IMR-90 (cell line): Measurements from ENCODE around the gene SNAP25.

Experiments used
- CEBPB ChIP-seq: IDR thresholded peaks from 2 replicates; pipeline ENCODE4 v1.6.1; 2012; ENCODE audit warnings: low read depth, low read length, improper control_type of control experiment
- MAFK ChIP-seq: IDR thresholded peaks from 2 replicates; pipeline ENCODE4 v1.6.1; 2012; ENCODE audit warnings: low read depth, low read length, improper control_type of control experiment
- MAZ ChIP-seq: IDR thresholded peaks from 2 replicates; pipeline ENCODE4 v1.6.1; 2012; ENCODE audit warnings: low read depth, mild to moderate bottlenecking, low read length, improper control_type of control experiment, moderate library complexity, borderline replicate concordance
- POLR2A ChIP-seq: IDR thresholded peaks from 2 replicates; pipeline ENCODE4 v1.6.1; 2012; ENCODE audit warnings: mild to moderate bottlenecking, low read depth, low read length
- RAD21 ChIP-seq: IDR thresholded peaks from 2 replicates; pipeline ENCODE4 v1.6.1; 2012; ENCODE audit warnings: low read length, improper control_type of control experiment
- TF ChIP-seq, protein P1 (sequence below): conservative IDR thresholded peaks from 2 replicates; pipeline ENCODE4 v1.5.1; 2012; ENCODE audit warnings: mild to moderate bottlenecking, low read depth, low read length, improper control_type of control experiment
- TF ChIP-seq, protein P2 (sequence below): fragments of 150-350 bp; IDR thresholded peaks from 2 replicates; pipeline ENCODE4 v1.6.1; 2016; ENCODE audit warnings: low read depth, mild to moderate bottlenecking, low read length, moderate library complexity, borderline replicate concordance

- TF ChIP-seq, protein P1, sequence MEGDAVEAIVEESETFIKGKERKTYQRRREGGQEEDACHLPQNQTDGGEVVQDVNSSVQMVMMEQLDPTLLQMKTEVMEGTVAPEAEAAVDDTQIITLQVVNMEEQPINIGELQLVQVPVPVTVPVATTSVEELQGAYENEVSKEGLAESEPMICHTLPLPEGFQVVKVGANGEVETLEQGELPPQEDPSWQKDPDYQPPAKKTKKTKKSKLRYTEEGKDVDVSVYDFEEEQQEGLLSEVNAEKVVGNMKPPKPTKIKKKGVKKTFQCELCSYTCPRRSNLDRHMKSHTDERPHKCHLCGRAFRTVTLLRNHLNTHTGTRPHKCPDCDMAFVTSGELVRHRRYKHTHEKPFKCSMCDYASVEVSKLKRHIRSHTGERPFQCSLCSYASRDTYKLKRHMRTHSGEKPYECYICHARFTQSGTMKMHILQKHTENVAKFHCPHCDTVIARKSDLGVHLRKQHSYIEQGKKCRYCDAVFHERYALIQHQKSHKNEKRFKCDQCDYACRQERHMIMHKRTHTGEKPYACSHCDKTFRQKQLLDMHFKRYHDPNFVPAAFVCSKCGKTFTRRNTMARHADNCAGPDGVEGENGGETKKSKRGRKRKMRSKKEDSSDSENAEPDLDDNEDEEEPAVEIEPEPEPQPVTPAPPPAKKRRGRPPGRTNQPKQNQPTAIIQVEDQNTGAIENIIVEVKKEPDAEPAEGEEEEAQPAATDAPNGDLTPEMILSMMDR: no peak
- TF ChIP-seq, protein P2, sequence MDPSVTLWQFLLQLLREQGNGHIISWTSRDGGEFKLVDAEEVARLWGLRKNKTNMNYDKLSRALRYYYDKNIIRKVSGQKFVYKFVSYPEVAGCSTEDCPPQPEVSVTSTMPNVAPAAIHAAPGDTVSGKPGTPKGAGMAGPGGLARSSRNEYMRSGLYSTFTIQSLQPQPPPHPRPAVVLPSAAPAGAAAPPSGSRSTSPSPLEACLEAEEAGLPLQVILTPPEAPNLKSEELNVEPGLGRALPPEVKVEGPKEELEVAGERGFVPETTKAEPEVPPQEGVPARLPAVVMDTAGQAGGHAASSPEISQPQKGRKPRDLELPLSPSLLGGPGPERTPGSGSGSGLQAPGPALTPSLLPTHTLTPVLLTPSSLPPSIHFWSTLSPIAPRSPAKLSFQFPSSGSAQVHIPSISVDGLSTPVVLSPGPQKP: no peak
- TF ChIP-seq MAFK: no peak
- no peak for TF ChIP-seq MAZ
- no peak for TF ChIP-seq CEBPB
- TF ChIP-seq POLR2A: no peak
- TF ChIP-seq RAD21: no peak
Observed at GRCh38 chr20:10278412-10278811, 59.8 kb downstream of the SNAP25 start.
